Kidney epithelial cell (primary cell): ENCODE data around the gene LRCH1. TPM values are rescaled to one million over a fixed set of nuclear protein-coding genes. Genes with fewer than 3 reads are reported as not detected.

Experiments used
- DNase-seq: peaks from one replicate; pipeline ENCODE4 v3.0.0-alpha.2; 2010; ENCODE audit warnings: low read depth
- H3K27me3 ChIP-seq: 2 replicates; pipeline ENCODE4 v1.6.0; 2011; ENCODE audit warnings: low read length; ENCODE audit not compliant: control insufficient read depth, insufficient read depth
- H3K36me3 ChIP-seq: 2 replicates; pipeline ENCODE4 v1.5.1; 2011; ENCODE audit warnings: low read length; ENCODE audit not compliant: control insufficient read depth, insufficient read depth
- H3K4me3 ChIP-seq: 2 replicates; pipeline ENCODE4 v1.5.1; 2011; ENCODE audit warnings: low read depth, mild to moderate bottlenecking, control low read depth, low read length
- total RNA-seq: library from RNA; depleted of rRNA; stranded (reverse); fragments of >200 nt; gene quantifications from 2 replicates; pipeline ENCODE4 v1.2.3, GENCODE V29; 2015
- TF ChIP-seq, protein P1 (sequence below): IDR thresholded peaks from 2 replicates; pipeline ENCODE4 v1.5.1; 2011; ENCODE audit warnings: mild to moderate bottlenecking, moderate library complexity, low read length, control low read depth, inconsistent platforms; ENCODE audit not compliant: insufficient read depth, poor library complexity, severe bottlenecking

LRCH1 gene
- total RNA-seq, 1 donor from 2014 or later: 14.0 TPM

DNA sequence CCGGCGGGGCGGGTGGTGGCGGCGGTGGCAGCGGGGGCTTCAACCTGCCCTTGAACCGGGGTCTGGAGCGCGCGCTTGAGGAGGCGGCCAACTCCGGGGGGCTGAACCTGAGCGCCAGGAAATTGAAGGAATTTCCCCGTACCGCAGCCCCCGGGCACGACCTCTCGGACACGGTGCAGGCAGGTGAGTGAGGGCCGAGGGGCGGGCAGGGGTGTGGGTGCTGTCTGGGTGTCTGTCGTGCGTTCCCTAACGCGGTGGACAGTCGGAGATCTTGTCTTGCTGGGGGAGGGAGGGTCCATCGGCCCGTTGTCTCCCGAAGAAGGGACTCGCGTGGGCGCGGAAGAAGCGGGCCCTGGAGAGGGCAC is 533 bp downstream of the LRCH1 start:
- H3K27me3 ChIP-seq: no peaks in the 10 kb centered on the region
- no peaks in the 10 kb centered on the region for H3K36me3 ChIP-seq
- no peak for DNase-seq
- H3K4me3 ChIP-seq: peak overlapping the region; percentile 94
- TF ChIP-seq, protein P1, sequence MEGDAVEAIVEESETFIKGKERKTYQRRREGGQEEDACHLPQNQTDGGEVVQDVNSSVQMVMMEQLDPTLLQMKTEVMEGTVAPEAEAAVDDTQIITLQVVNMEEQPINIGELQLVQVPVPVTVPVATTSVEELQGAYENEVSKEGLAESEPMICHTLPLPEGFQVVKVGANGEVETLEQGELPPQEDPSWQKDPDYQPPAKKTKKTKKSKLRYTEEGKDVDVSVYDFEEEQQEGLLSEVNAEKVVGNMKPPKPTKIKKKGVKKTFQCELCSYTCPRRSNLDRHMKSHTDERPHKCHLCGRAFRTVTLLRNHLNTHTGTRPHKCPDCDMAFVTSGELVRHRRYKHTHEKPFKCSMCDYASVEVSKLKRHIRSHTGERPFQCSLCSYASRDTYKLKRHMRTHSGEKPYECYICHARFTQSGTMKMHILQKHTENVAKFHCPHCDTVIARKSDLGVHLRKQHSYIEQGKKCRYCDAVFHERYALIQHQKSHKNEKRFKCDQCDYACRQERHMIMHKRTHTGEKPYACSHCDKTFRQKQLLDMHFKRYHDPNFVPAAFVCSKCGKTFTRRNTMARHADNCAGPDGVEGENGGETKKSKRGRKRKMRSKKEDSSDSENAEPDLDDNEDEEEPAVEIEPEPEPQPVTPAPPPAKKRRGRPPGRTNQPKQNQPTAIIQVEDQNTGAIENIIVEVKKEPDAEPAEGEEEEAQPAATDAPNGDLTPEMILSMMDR: no peak

DNA sequence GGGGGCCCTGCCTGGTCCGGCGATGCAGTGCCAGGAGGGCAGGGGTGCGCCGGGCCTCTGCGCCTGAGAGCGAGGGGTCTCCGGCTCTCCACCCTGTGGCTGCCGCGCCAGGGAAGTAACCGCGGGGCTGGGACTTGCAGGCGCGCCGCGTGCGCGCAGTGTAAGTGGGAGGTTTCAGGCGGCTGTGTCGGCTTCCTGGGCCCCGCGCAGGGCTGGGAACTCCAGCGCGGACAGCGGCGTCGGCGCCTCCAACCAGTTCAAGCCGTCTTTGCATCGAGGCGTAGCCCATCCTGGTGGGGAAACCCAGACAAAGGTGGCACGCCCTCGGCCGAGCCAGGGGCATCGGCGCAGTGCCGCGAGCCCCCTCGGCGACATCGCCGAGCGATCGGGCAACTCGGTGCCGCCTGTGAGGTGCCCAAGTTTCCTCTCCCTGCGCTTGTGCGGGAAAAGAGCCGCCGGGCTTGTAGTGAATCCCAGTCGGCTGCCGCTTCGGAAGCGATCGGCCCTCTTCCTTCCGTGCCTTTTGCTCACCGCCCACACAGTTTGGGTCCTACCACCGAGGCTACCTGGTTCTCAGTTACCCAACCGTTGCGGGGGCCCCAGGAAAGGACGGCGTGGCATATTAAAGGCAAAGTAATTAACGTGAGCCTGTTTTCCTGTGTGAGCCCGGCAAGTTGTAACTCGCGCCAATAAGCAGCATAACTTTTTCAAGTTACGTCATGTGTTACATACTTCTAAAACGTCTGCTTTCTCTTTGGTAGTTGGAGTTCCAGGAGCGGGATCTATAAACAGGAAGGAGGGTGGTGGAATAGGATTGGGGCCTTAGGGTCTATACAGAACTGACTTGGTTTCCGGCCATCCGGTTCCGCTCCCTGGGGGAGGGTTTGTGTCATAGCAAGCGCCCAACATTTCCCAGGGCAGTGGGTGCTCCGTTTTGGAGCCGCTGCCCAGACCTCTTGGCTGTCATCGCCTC is 1.2 kb downstream of the LRCH1 start:
- Histone ChIP-seq H3K27me3 (no peaks in the 10 kb centered on the region), H3K36me3 (no peaks in the 10 kb centered on the region), H3K4me3 (peak overlapping the region; percentile 94)
- no peak for DNase-seq
- TF ChIP-seq, protein P1: peak; percentile 29

DNA sequence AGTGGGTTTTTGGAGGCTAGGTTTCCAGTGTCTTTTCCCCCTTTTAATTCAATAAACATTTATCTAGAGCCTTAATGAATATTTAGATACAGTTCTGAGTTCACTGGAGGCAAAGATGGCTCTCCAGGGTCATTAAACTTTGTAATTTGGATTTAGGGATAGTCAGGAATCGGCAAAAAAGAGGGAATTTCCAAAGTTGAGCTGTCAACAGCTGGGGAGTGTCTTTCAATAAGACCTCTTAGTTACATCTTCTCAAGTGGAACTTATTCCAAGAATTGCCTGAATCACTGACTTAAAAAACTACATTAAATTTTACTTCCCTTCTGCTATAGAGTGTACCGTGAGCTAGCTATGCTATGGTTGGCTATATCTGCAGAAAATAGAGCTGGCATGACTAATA is 2.0 kb downstream of the LRCH1 start:
- no peak for DNase-seq
- TF ChIP-seq, protein P1: no peak

DNA sequence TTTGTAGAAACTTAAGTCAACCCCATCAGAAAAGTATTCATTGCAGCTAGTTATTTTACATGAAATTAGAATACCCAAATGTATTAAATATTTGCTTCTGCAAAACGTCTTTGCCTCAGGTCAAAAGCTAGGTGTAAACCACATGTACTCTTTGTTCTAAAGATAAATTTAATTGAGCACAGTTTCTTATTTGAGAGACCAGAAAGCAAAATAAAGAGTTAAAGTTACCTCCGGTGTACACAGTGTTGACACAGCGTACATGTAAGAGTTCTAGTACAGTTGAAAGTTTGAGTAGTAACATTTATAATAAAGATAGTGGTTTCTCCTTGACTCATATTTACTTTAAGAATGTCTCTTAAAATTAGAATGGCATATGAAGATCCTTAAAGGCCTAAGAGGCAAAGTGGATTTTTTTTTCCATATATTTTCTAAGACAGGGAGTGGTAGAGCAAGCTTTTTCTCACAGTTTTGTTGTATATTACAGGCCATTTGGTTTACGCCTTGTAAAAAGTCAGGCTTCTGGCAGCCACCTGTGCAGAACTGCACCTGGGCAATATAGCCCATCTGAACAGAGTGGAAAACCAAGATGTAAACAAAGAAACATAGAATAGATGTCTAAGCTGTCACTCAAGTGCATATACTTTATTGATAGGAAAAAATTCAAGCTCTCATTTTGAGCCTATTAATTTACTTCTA is 2.9 kb downstream of the LRCH1 start:
- no peak for DNase-seq
- Histone ChIP-seq H3K36me3 (no peaks in the 10 kb centered on the region), H3K27me3 (no peaks in the 10 kb centered on the region), H3K4me3 (no peak overlapping the region)
- TF ChIP-seq, protein P1: no peak

More for the DNA sequence above, 2.0 kb downstream of the LRCH1 start:
- H3K4me3 ChIP-seq: peak overlapping the region; percentile 94
- no peaks in the 10 kb centered on the region for H3K27me3 ChIP-seq
- no peaks in the 10 kb centered on the region for H3K36me3 ChIP-seq

DNA sequence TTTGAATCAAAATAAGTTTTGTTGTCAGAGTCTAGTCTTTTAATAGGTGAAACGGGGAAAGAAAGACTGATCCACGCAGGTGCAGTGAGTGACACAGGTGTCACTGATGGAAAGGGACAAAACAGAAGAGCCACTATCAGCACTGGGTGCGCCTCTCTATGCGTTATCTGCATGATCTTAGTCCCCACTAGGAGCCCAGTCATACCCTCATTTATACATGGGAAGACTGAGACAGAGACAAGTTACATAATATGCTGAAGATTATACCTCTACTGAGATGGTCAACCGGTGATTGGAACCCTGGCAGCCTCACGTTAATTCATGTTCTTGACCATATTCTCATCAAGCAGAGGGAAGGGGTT is 3.4 kb downstream of the LRCH1 start:
- Histone ChIP-seq H3K36me3 (no peaks in the 10 kb centered on the region), H3K4me3 (no peak overlapping the region), H3K27me3 (no peaks in the 10 kb centered on the region)
- TF ChIP-seq, protein P1: no peak
- DNase-seq: no peak
